Measurements from ENCODE around the gene C1QL1.

Gene C1QL1

GRCh38 chr17:44928136-44928535, 40.0 kb downstream of the C1QL1 start:
- no peak for DNase-seq

GRCh38 chr17:44927696-44928095, 40.4 kb downstream of the C1QL1 start:
- no peak for DNase-seq

GRCh38 chr17:44926821-44927525, 41.1 kb downstream of the C1QL1 start:
- DNase-seq = no peak

- DNase-seq = no peak
Observed at GRCh38 chr17:44925731-44926697, 42.1 kb downstream of the C1QL1 start.

- no peak for DNase-seq
Observed at GRCh38 chr17:44924107-44924544, 44.0 kb downstream of the C1QL1 start.

- no peak for DNase-seq
Observed at GRCh38 chr17:44922746-44923470, 45.2 kb downstream of the C1QL1 start.

- no peak for DNase-seq
Observed at GRCh38 chr17:44922136-44922535, 46.0 kb downstream of the C1QL1 start.

GRCh38 chr17:44921122-44921882, 46.8 kb downstream of the C1QL1 start:
- DNase-seq = no peak

GRCh38 chr17:44920565-44920940, 47.5 kb downstream of the C1QL1 start:
- DNase-seq = no peak

GRCh38 chr17:44919885-44920564, 48.1 kb downstream of the C1QL1 start:
- peak; percentile 69 for DNase-seq

GRCh38 chr17:44919411-44919810, 48.7 kb downstream of the C1QL1 start:
- DNase-seq = no peak

GRCh38 chr17:44918006-44918405, 50.1 kb downstream of the C1QL1 start:
- no peak for DNase-seq

- DNase-seq = no peak
Observed at GRCh38 chr17:44917456-44917855, 50.6 kb downstream of the C1QL1 start.

- peak; percentile 74 for DNase-seq
Observed at GRCh38 chr17:44916781-44917241, 51.3 kb downstream of the C1QL1 start.

- peak; percentile 58 for DNase-seq
Observed at GRCh38 chr17:44915862-44916780, 52.0 kb downstream of the C1QL1 start.

GRCh38 chr17:44915321-44915726, 52.8 kb downstream of the C1QL1 start, which contains the start of gene GFAP:
Gene GFAP, minus strand, starts transcription at chr17:44915500. Its CDS starts 14 bp downstream, at chr17:44915486.
- no peak for DNase-seq

- DNase-seq = no peak
Observed at GRCh38 chr17:44914698-44915271, 53.3 kb downstream of the C1QL1 start.

GRCh38 chr17:44914148-44914547, 54.0 kb downstream of the C1QL1 start:
- DNase-seq = no peak

GRCh38 chr17:44913676-44914075, 54.4 kb downstream of the C1QL1 start:
- DNase-seq = no peak

Data from NCI-H226 (cell line).